Measurements from ENCODE around the gene PGM5. TPM values are rescaled to one million over a fixed set of nuclear protein-coding genes. Genes with fewer than 3 reads are reported as not detected.

Gene PGM5
- total RNA-seq, 4 donors from 2014 or later: 573 to 742 (median 607) TPM

GRCh38 chr9:68509689-68510088 is 153.3 kb downstream of the PGM5 start:
- TF ChIP-seq POLR2AphosphoS5 (IDR thresholded peaks at IDR 0.05): no peak
- no peak for TF ChIP-seq CTCF (IDR thresholded peaks at IDR 0.05)
- TF ChIP-seq POLR2A (IDR thresholded peaks at IDR 0.05; ENCODE audit: low read depth): no peak
- no peak for TF ChIP-seq EP300 (IDR thresholded peaks at IDR 0.05)
- no peak for DNase-seq (ENCODE audit: extremely low spot score)
- H3K27ac ChIP-seq (replicated peaks in 1 of 4): peak overlapping the region; percentile 85 to 89 (median 88)
- intact Hi-C loops (cut with DNase I): no loop called here
- no peak overlapping the region for H3K4me3 ChIP-seq
- H3K9me3 ChIP-seq: no peaks in the 10 kb centered on the region
- H3K4me1 ChIP-seq: peaks cover 34 to 79% (median 73%) of the 10 kb centered on the region in 4 donors
- H3K27me3 ChIP-seq: no peaks in the 10 kb centered on the region
- H3K36me3 ChIP-seq: peaks cover 0 to 31% (median 5%) of the 10 kb centered on the region in 4 donors

GRCh38 chr9:68513385-68513784 is 157.0 kb downstream of the PGM5 start:
- no peak overlapping the region for H3K4me3 ChIP-seq
- peak overlapping the region; percentile 85 to 89 (median 88) for H3K27ac ChIP-seq (replicated peaks in 1 of 4)
- H3K4me1 ChIP-seq: peaks cover 27 to 64% (median 56%) of the 10 kb centered on the region in 4 donors
- H3K36me3 ChIP-seq: peaks cover 0 to 48% (median 6%) of the 10 kb centered on the region in 4 donors
- H3K27me3 ChIP-seq: no peaks in the 10 kb centered on the region
- 72% methylated on average over 3 of the region's 3 CpGs for WGBS
- intact Hi-C loops (cut with DNase I): no loop called here
- DNase-seq (ENCODE audit: extremely low spot score): no peak
- TF ChIP-seq EP300 (IDR thresholded peaks at IDR 0.05): no peak
- peaks cover 0 to 6% (median 2%) of the 10 kb centered on the region in 4 donors for H3K9me3 ChIP-seq

- Histone ChIP-seq H3K27me3 (no peaks in the 10 kb centered on the region), H3K9me3 (peaks cover 0 to 6% (median 2%) of the 10 kb centered on the region in 4 donors), H3K4me1 (peaks cover 27 to 58% (median 50%) of the 10 kb centered on the region in 4 donors), H3K27ac (replicated peaks in 1 of 4) (peak overlapping the region; percentile 85 to 89 (median 88)), H3K4me3 (no peak overlapping the region), H3K36me3 (peaks cover 0 to 48% (median 5%) of the 10 kb centered on the region in 4 donors)
- no peak for DNase-seq (ENCODE audit: extremely low spot score)
- TF ChIP-seq POLR2A (IDR thresholded peaks at IDR 0.05; ENCODE audit: low read depth): no peak
- no peak for TF ChIP-seq CTCF (IDR thresholded peaks at IDR 0.05)
- TF ChIP-seq POLR2AphosphoS5 (IDR thresholded peaks at IDR 0.05): no peak
- TF ChIP-seq EP300 (IDR thresholded peaks at IDR 0.05): no peak
- 90% methylated on average over 4 of the region's 4 CpGs for whole genome bisulfite sequencing
- intact Hi-C loops (cut with DNase I): no loop called here
Measured at GRCh38 chr9:68513981-68514380, 157.6 kb downstream of the PGM5 start.

GRCh38 chr9:68515326-68516017 is 159.1 kb downstream of the PGM5 start:
- peaks cover 27 to 50% (median 39%) of the 10 kb centered on the region in 4 donors for H3K4me1 ChIP-seq
- peaks cover 0 to 42% (median 4%) of the 10 kb centered on the region in 4 donors for H3K36me3 ChIP-seq
- intact Hi-C loops (cut with DNase I): no loop called here
- H3K9me3 ChIP-seq: peaks cover 0 to 6% (median 2%) of the 10 kb centered on the region in 4 donors
- no peaks in the 10 kb centered on the region for H3K27me3 ChIP-seq
- TF ChIP-seq EP300 (IDR thresholded peaks at IDR 0.05) (peak; percentile 96), POLR2A (IDR thresholded peaks at IDR 0.05; ENCODE audit: low read depth) (no peak), CTCF (IDR thresholded peaks at IDR 0.05) (peak in 1 of 3 experiments; percentile 8), POLR2AphosphoS5 (IDR thresholded peaks at IDR 0.05) (peak; percentile 77 to 94)
- peak overlapping the region; percentile 85 to 89 (median 88) for H3K27ac ChIP-seq (replicated peaks in 1 of 4)
- DNase-seq (ENCODE audit: extremely low spot score): no peak
- no peak overlapping the region for H3K4me3 ChIP-seq
- 65% methylated on average over 4 of the region's 4 CpGs for WGBS

- Histone ChIP-seq H3K27ac (replicated peaks in 1 of 4) (peak overlapping the region; percentile 45 to 89 (median 73)), H3K36me3 (peaks cover 0 to 36% (median 10%) of the 10 kb centered on the region in 4 donors), H3K4me3 (no peak overlapping the region), H3K9me3 (peaks cover 0 to 6% (median 2%) of the 10 kb centered on the region in 4 donors), H3K27me3 (no peaks in the 10 kb centered on the region), H3K4me1 (peaks cover 0 to 26% (median 7%) of the 10 kb centered on the region in 4 donors)
- DNase-seq (ENCODE audit: extremely low spot score): no peak
- no peak for TF ChIP-seq EP300 (IDR thresholded peaks at IDR 0.05)
- TF ChIP-seq CTCF (IDR thresholded peaks at IDR 0.05): no peak
- no peak for TF ChIP-seq POLR2A (IDR thresholded peaks at IDR 0.05; ENCODE audit: low read depth)
- TF ChIP-seq POLR2AphosphoS5 (IDR thresholded peaks at IDR 0.05): no peak
- intact Hi-C loops (cut with DNase I): no loop called here
- 55% methylated on average over 4 of the region's 4 CpGs for WGBS
Measured at GRCh38 chr9:68522131-68522530, 165.7 kb downstream of the PGM5 start.
